ENCODE measurements around the gene NCAPD3.

Gene NCAPD3

DNA sequence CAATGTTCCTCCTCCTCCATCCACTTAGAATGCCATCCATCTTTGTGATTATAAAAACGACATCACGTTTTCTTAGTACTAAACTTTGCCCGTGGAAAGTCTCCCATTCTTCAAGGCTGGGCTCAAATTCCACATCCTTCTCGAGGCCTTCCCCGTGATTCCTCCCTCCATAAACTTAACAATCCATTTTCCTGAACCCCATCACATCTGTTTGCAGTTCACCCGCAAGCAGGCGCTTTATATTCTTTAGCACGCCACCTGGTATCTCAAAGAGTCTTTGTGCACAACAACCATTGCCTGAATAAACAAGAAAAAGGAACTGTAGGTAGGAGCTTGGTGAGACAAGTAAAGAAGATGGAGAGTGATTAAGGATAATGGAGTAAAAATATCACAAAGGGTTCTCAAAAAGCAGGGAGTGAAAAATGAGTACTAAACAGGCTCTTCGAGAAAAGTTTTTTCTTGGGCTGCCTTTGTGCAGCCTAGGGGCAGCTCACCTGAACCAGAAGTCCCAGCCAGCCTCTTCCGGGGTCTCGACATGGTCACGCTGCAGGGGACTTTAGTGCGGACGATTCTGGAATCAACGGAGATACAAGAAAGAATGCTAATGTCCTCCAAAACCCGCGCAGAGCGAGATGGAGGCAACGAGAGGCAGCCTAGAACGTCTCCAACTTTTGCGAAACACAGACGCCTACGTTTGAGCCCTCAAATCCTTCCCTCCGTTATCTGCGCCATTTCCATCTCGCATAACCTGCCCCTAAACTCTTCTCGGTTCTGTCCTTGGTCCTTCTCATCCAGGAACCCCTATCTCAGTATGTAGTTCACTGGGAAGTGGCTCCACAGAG is 28.8 kb upstream of the NCAPD3 start:
- DNase-seq: no peak

DNA sequence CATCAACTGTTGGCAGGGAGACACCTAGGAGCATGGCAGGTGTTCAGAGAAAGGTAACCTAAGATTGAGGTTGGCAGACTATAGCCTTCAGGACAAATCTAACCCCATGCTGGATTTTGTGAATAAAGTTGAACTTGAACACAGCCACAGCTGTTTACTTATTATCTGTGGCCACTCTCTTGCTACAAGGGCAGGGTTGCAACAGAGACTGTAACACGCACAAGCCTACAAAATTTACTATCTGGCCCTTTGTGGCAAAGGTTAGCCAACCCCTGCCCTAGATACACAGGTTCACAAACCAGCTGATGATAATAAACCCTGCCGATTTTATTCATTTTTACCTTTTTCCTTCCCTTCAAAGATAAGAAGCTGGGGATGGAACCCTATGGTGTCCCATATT is 26.9 kb upstream of the NCAPD3 start:
- DNase-seq: no peak

DNA sequence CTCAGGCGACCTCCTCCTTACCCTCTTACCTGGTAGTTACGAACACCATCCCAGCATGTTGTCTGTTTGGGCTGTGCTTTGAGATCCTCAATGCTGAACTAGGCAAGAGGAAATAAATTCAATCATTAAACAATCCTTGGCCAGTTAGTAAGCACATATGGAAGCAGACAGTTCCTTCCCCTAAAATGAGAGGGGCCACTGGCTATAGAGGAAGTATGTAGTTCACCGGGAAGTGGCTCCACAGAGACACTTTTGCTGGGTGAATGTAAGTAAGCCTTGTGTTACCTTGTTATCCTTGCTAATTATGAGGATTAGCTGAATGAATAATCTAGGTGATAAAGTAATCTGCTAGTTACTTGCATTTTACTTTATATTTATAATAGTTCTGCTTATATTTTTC is 26.5 kb upstream of the NCAPD3 start:
- DNase-seq: no peak

DNA sequence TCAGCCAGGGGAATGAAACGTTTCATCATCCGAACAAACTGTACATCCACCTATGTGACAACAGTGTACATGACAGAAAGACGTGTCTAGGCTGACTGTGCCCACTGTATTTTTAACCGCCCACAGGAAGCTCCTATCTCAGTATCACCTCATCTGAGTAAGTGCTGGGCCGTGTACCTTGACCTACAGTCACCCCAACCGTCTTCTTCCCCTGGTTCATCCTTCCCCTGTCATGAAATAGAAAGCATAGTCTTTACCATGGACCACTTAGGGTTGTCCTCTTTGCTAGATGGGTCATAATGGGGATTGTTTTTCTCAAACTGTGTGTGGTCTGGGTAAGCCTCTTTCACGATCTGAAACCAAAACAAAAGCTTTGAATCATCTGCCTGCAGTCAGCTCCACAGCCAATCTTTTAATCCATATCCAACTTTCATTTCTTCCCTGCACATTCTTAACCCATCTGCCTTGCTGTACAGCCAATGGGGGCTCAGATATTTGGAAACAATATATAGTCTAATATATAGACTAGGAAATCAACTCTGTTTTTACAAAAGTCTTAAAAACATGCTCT is 25.2 kb upstream of the NCAPD3 start:
- no peak for DNase-seq

DNA sequence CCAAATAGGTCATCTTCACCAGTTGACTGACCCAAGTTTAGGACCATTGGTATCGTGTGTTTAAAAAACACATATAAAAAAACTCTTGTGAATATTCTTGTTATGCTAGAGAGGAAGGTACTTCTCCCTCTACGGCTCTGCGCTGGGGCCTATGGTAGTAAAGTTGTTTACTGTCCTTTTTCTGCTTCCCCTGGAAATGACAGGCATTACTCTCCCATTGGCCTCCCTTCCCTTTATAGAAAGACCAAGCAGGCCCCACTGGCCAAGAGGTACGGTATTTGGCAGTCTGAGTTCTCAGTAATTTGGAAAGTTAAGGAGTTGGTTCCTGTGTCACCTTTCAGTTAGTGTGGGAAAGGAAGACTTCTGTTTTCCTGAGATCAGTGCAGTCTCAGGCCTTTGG is 22.9 kb upstream of the NCAPD3 start:
- DNase-seq: no peak

DNA sequence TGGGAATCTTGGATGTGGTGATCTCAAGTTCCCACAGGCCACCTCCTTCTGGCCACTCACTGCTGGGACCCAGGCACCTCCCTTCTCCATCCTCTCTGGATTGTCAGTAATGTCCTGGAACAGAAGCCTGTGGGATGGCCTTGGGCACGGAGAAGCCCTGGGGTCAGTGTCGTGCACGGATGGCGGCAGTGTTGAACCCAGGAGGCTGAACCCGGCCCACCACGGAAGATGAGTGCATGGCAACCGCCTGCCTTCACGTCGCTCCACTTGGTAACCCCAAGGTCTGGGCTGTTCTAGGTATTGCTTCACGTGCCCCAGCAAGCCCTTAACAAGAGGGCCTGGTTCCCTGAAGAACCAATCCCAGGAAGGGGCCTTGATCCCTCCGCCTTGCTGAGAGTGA is 22.3 kb upstream of the NCAPD3 start:
- no peak for DNase-seq

DNA sequence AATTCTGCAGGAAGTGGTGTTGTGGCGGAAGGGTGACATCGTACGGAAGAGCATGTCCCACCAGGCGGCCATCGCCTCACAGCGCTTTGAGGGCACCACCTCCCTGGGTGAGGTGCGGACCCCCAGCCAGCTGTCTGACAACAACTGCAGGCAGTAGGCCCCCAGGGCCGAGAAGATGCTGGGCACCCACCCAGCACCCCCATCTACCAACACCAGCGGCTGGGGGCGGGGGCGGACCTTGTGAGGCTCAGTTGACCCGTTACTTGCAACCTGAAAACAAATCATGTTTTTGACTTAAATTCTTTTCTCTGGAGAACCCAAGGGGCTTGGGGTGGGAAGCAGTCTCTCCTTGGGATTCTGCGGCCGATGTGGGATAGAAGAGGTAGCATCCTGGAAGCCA is 21.7 kb upstream of the NCAPD3 start:
- DNase-seq: no peak

DNA sequence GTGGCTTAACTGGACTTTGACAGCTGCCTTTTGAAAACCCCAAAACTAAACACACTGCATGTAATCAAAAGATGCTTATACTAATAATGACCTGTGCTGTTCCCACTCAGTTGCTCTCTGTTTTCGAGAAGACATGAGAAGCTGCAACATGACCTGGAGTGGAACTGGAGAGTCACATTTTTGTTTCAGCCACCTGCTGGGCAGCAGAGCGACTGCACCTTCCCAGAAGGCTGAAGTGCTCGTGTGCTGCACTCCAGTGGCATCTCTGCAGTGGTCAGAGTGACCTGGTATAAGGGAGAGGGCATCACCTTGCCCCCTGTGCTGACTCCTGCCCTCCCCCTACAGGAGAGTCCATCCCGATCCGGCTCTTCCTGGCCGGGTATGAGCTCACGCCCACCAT is 20.8 kb upstream of the NCAPD3 start:
- peak; percentile 15 for DNase-seq

DNA sequence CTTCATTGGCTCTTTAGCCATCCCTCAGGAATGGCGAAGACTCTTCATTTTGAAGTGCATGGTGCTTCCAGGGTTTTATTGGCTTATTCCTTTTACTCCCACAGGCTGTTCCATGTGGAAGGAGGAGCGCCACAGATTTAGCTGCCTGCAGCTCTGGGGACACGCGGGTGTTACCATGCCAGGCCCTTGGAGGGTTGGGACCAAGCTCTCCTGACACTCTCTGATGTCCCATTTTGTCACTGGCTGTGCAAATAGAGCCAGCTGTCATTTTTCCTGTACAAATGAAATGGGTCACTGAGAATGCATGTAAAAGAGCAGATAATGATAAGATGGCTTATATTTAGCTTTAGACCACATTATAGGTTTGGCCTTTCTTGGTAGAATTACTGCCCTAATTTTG is 20.1 kb upstream of the NCAPD3 start:
- DNase-seq: no peak

DNA sequence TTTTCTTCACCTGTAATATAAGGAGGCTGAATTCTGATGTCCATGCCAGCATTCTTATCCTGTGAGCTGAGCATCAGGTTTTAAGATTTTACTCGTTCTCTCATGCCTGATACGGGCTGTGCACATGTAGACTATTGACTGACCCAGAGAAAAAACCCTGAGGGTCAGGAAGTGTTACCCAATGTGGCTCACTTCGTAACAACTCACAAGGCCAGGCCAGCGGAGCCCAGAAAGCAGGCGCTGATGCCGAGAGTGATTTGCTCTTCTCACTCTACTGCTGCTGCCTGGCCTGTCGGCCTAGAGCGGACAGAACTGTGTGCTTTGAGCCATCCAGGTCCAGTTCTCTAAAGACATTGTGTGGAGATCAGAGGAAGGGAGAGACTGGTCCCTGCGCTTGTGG is 18.6 kb upstream of the NCAPD3 start:
- no peak for DNase-seq

DNA sequence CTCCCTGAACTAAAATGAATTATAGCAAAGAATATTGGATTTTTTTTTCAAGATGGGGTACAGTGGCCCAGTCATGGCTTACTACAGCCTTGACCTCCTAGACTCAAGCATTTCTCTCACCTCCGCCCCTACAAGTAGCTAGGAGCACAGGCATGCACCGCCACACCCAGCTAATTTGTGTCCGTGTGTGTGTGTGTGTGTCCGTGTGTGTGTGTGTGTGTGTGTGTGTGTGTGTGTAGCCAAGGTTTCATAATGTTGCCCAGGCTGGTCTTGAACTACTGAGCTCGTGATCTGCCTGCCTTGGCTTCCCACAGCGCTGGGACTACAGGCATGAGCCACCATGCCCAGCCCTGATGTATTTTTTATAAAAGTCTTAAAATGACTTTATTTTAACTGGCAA is 16.8 kb upstream of the NCAPD3 start:
- DNase-seq: no peak

DNA sequence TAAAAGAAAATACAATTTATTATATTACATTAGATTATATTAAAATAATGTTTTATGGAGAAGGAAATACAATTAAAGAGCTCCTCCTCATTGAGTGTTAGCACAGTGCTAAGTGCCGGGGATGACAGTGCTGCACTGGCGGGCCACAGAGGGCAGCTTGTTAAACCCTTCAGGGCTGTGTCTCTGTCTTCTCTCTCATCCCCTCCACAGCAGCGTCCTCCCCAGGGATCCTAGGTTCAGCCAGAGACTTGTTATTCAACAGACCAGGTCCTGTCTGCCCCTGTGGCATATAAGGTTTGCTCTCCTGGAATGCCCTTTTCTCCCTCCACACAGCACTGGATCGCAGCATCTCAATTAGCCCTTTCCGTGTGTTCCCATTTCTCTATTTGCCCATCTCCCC is 15.2 kb upstream of the NCAPD3 start:
- no peak for DNase-seq

DNA sequence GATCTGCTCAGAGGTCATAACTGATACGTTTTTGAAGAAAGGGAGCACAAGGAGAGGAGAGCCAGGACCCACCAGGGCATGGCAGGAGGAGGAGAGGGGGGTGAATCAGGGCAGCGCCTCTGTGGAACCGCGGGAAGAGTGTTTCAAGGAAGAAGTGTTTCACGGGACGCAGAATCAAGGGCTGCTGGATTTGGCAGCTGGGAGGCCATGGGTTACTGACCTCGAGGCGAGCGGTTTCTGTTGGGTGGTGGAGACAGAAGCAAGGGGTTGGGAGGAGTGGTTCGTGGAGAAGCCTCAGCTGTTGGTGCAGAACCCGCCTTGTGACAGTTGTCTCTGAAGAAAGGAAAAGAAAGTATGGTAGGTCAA is 13.8 kb upstream of the NCAPD3 start:
- DNase-seq: no peak

DNA sequence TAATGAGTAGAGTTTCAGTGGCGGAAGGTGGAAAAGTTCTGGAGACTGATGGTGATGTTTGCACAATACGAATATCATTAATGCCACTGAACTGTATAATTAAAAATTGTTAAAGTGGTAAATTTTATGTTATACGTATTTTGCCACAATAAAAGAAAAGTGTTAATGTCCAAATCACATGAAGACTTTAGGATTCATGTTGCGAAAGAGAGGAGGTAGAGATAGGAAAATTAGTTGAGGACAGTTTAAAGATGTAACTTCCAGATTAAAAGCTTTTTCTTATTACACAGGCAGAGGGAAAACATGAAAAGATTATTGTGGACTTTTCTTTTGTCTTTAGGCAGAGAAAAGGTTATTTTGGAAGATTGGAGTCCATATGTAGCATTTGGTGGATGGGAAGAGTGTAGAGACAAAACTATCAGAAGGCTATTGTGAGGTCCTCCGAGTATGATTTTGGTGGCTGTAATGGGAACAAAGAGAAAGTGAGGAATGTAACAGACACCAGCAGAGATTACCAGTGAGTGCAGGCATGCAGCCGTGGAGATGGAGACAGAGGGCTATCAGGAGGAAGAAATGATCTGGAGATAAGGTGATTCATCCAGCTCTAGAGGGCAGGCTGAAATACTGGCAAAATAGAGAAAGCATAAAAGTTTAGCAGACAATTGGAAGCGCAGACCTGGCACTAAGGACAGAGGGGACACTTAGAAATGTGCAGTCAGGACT is 13.2 kb upstream of the NCAPD3 start:
- DNase-seq: peak; percentile 28

DNA sequence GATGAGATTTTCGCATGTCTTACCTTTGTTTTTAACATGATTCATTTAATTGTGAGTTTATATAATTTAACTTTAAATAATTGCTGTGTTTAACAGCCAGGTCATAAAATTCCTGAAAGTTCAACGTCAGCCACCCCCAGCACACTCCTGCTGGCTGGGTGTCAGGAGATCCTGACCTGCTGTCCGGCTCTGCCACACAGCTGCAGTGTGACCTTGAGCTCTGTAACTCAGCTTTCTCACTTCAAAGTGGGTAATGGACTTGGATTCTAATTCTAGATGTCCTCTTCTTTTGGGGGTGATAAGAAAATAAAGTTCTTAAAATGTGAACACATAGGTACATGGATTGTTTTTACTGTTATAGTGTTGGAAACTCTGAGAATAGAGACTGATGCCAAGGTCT is 11.6 kb upstream of the NCAPD3 start:
- no peak for DNase-seq

DNA sequence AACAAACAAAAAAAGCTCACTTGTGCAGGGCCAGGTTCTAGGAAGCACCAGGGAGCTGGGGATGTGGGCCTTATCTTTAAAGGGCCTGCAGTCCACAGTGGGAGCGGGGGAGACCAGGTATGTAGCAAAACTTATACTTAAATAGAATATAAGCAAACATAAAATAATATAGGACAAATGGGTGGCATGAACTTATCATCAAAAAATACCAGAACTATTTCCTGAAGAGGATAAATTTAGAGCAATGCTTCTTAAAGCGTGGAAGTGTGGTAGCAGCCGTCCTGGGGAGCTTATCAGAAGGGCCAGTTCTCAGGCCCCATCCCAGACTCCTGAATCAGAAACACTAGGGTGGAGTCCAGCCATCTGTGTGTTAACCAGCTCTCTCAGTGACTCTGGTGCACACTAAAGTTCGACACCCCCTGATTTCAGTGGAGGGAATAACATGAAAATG is 10.0 kb upstream of the NCAPD3 start:
- DNase-seq: no peak

DNA sequence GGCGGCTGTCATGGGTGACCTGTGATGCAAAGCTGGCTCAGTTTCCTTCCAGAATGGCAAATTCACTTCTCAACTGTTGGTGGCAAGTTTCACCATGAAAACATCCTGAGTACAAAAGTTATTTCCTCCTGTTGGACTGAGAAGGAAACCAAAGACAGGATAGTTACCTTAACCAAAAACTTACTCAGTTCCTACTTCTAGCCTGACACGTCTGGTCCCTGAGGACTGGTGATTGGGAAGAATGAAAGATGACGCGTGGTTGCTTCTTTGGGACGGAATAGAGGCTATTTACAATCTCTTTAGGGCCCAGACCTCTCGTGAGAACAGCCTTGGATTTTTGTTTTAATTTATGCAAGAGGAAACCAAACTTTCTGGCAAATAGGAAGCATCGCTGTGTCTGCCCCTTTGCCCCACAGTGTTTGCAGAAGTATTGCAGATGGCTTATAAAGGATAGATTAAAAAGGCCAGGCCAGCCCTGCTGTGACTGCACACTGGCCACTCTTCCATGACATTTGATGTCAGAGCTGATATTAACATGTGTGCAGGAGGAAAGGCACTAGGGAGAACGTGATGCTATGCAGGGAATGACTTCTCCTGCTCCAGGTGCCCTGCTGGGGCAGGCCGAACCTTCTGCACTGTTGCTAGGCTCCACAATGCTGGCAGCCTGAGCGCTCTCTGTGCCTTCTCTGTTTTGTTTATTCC is 8.3 kb upstream of the NCAPD3 start:
- no peak for DNase-seq

DNA sequence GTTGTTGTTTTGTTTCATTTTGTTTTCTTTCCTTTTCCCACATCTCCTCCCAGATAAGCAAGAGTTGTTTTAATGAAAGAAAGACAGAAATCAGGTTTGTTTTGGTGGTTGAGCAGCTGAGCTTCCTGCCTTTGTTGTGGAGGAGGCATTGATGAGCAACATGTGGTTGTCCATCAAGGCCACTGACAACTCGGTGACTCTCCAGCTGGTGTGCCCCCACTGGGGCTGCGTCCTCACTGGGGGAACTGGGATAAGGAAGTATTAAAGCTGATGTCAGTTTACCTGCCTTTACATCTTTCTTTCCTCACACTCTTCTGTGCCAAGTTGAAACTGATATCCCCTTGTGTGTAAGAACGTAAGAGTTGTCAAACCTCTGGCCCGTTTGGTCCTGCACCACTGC is 6.6 kb upstream of the NCAPD3 start:
- DNase-seq: no peak

DNA sequence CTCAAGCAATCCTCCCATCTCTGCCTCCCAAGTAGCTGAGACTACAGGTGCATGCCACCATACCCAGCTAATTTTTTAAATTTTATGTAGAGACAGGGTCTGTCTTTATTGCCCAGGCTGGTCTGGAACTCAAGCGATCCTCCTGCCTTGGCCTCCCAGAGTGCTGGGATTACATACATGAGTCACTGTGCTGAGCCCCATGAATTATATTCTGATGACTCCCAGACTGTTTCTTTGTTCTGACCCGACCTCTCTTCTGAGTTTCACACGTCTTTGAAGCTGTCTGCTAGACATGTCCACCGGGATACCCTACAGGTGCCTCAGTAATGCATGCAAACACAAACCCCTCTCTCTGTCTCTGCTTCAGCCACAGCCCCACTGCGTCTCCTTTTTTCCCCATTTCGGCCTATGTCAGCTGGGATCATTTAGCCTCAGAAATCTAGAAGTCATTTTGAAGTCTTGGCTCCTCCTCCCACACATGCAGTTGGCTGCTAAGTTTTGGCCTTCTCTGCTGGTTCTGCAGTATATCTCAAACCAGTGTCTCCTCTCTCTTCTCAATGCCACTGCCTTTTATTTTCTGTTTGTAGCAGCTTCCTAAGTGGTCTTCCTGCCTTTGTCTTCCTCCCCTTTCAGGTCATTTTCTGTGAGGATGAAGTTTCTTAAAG is 5.5 kb upstream of the NCAPD3 start:
- peak; percentile 49 for DNase-seq

DNA sequence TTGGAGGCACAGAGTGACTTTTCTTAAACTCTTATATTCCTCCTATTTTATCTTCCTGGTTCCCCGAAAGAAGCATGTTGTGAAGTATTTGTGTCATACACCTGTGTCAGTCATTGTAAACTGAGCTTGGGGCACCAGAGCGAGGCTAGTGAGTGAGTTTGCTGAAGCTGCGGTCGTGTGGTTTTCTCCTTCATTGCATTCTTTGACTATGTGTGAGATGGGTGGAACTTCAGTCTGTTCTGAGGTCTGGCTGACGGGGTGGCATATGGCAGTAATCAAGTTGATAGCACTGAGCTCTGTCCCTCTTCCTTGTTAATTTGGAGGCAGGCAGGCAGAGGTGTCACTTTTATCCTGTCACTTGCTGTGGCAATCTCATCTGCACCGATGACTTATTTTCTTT is 4.9 kb upstream of the NCAPD3 start:
- peak; percentile 80 for DNase-seq

DNA sequence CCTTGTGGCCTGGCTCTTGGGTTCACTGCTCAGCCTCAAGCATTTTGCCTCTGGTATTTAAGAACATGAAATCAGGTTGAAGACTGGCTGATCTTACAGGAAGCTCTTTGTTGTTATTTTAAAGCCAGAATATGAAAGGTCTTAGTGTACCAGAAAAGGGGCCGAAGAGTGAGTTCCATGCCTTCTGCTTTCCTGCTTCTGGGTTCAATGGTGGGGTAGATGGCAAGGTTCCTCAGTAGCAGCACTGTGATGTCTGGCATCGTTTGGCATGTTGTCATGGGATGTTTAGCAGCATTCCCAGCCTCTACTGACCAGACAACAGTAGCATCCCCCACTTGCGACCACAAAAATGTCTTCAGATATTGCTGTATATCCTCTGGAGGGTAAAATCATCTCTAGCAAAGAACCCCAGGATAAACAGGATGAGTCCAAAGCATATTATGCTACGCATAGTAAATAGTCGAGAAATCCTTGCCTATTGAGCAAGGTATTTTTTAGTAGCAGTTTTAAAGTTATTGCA is 3.1 kb upstream of the NCAPD3 start:
- DNase-seq: peak; percentile 20

Measured in EL (cell line).